ENCODE data around the gene EZH2.

DNA sequence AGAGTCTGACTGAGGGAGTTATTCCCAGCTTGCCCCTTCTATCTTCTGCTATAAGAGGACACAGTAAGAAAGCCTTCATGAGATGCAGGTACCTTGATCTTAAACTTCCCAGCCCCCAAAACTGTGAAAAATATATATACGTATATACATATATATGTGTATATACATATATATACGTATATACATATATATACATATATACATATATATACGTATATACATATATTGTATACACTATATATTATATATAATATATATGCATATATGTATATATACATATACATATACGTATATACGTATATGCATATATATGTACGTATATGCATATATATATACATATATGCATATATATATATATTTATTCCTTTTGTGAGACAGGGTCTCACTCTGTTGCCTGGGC, 17.7 kb downstream of the EZH2 start:
- TF ChIP-seq, protein P1, sequence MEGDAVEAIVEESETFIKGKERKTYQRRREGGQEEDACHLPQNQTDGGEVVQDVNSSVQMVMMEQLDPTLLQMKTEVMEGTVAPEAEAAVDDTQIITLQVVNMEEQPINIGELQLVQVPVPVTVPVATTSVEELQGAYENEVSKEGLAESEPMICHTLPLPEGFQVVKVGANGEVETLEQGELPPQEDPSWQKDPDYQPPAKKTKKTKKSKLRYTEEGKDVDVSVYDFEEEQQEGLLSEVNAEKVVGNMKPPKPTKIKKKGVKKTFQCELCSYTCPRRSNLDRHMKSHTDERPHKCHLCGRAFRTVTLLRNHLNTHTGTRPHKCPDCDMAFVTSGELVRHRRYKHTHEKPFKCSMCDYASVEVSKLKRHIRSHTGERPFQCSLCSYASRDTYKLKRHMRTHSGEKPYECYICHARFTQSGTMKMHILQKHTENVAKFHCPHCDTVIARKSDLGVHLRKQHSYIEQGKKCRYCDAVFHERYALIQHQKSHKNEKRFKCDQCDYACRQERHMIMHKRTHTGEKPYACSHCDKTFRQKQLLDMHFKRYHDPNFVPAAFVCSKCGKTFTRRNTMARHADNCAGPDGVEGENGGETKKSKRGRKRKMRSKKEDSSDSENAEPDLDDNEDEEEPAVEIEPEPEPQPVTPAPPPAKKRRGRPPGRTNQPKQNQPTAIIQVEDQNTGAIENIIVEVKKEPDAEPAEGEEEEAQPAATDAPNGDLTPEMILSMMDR (IDR thresholded peaks at IDR 0.05) = no peak
- TF ChIP-seq ZNF232 (CRISPR knock-in tag; IDR thresholded peaks at IDR 0.05) (no peak), RELA (CRISPR knock-in tag; IDR thresholded peaks at IDR 0.05; ENCODE audit: borderline replicate concordance) (no peak), FOXP1 (CRISPR knock-in tag; IDR thresholded peaks at IDR 0.05; ENCODE audit: borderline replicate concordance) (no peak), MYBL2 (CRISPR knock-in tag; IDR thresholded peaks at IDR 0.05) (no peak), CBFB (CRISPR knock-in tag; IDR thresholded peaks at IDR 0.05; ENCODE audit: low read depth) (no peak)
- TF ChIP-seq, protein P2, sequence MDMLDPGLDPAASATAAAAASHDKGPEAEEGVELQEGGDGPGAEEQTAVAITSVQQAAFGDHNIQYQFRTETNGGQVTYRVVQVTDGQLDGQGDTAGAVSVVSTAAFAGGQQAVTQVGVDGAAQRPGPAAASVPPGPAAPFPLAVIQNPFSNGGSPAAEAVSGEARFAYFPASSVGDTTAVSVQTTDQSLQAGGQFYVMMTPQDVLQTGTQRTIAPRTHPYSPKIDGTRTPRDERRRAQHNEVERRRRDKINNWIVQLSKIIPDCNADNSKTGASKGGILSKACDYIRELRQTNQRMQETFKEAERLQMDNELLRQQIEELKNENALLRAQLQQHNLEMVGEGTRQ (CRISPR knock-in tag; IDR thresholded peaks at IDR 0.05) = no peak
- TF ChIP-seq, protein P3, sequence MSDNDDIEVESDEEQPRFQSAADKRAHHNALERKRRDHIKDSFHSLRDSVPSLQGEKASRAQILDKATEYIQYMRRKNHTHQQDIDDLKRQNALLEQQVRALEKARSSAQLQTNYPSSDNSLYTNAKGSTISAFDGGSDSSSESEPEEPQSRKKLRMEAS (CRISPR knock-in tag; IDR thresholded peaks at IDR 0.05) = no peak
- TF ChIP-seq, protein P4, sequence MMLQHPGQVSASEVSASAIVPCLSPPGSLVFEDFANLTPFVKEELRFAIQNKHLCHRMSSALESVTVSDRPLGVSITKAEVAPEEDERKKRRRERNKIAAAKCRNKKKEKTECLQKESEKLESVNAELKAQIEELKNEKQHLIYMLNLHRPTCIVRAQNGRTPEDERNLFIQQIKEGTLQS (CRISPR knock-in tag; conservative IDR thresholded peaks at IDR 0.05) = no peak
- TF ChIP-seq, protein P5, sequence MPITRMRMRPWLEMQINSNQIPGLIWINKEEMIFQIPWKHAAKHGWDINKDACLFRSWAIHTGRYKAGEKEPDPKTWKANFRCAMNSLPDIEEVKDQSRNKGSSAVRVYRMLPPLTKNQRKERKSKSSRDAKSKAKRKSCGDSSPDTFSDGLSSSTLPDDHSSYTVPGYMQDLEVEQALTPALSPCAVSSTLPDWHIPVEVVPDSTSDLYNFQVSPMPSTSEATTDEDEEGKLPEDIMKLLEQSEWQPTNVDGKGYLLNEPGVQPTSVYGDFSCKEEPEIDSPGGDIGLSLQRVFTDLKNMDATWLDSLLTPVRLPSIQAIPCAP (CRISPR knock-in tag; IDR thresholded peaks at IDR 0.05) = no peak
